Brain microvascular endothelial cell (primary cell): ENCODE measurements around the gene CEP63.
A peak's percentile ranks its signal among the peaks of the same experiment; 100 is the strongest.

Source experiments
- DNase-seq: peaks from one replicate; pipeline ENCODE4 v3.0.0-alpha.2; 2020
- H3K27ac ChIP-seq: fragments of 250-450 bp; sonication (Bioruptor Pico); 2 replicates; pipeline ENCODE4 v1.5.1; 2020; ENCODE audit warnings: mild to moderate bottlenecking, moderate library complexity
- H3K27me3 ChIP-seq: fragments of 250-450 bp; sonication (Bioruptor Pico); replicated peaks from 2 replicates; pipeline ENCODE4 v1.5.1; 2020; ENCODE audit warnings: mild to moderate bottlenecking
- H3K36me3 ChIP-seq: fragments of 250-450 bp; sonication (Bioruptor Pico); replicated peaks from 2 replicates; pipeline ENCODE4 v1.5.1; 2020; ENCODE audit warnings: mild to moderate bottlenecking
- H3K4me3 ChIP-seq: 2 replicates; pipeline ENCODE4 v1.5.1; 2011; ENCODE audit warnings: low read depth, mild to moderate bottlenecking, control low read depth, low read length, moderate library complexity
- in situ Hi-C: cut with HindIII; loops from 2 replicates; pipeline ENCODE4 v1.10.0; 2017; ENCODE audit warnings: low sequenced_read_pairs, low pct_ligation_motif_present
- TF ChIP-seq, protein P1 (sequence below): IDR thresholded peaks from 2 replicates; pipeline ENCODE4 v1.5.1; 2011; ENCODE audit warnings: low read depth, mild to moderate bottlenecking, moderate library complexity, low read length, control low read depth, inconsistent platforms; ENCODE audit errors: missing control alignments

CEP63 gene

DNA sequence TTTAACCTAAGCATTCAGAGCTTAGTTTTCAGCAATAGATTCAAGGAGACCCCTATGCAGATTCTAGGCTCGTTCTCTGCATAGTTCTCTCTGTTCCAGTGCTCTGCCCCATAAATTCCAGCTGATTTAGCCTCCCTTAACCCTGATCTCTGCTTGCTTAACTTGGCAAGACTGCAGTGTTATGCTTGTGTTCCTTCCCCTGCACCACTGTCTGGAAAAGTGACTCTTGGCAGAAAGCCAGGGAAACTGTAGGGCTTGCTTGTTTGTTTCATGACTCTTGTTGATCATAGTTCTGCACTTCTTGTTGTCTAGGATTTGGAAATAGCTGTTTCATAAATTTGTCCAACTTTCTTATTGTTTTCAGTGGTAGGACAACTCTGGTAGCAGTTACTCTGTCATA is 40.2 kb upstream of the CEP63 start:
- no peaks in the 10 kb centered on the region for H3K36me3 ChIP-seq
- DNase-seq, result peak; percentile 76
- H3K27ac ChIP-seq, result peak overlapping the region; percentile 59
- no peaks in the 10 kb centered on the region for H3K27me3 ChIP-seq
- no peak overlapping the region for H3K4me3 ChIP-seq
- in situ Hi-C loops, result no loop called here
- TF ChIP-seq, protein P1, sequence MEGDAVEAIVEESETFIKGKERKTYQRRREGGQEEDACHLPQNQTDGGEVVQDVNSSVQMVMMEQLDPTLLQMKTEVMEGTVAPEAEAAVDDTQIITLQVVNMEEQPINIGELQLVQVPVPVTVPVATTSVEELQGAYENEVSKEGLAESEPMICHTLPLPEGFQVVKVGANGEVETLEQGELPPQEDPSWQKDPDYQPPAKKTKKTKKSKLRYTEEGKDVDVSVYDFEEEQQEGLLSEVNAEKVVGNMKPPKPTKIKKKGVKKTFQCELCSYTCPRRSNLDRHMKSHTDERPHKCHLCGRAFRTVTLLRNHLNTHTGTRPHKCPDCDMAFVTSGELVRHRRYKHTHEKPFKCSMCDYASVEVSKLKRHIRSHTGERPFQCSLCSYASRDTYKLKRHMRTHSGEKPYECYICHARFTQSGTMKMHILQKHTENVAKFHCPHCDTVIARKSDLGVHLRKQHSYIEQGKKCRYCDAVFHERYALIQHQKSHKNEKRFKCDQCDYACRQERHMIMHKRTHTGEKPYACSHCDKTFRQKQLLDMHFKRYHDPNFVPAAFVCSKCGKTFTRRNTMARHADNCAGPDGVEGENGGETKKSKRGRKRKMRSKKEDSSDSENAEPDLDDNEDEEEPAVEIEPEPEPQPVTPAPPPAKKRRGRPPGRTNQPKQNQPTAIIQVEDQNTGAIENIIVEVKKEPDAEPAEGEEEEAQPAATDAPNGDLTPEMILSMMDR, result no peak

GRCh38 chr3:134446800-134447199 is 39.1 kb upstream of the CEP63 start:
- in situ Hi-C loops, result no loop called here
- no peak for DNase-seq
- Histone ChIP-seq H3K4me3 (no peak overlapping the region), H3K27me3 (no peaks in the 10 kb centered on the region), H3K27ac (peak overlapping the region; percentile 59), H3K36me3 (no peaks in the 10 kb centered on the region)
- TF ChIP-seq, protein P1, result no peak

GRCh38 chr3:134447351-134447750 is 38.5 kb upstream of the CEP63 start:
- Histone ChIP-seq H3K27ac (peak overlapping the region; percentile 11), H3K36me3 (no peaks in the 10 kb centered on the region), H3K4me3 (no peak overlapping the region), H3K27me3 (no peaks in the 10 kb centered on the region)
- TF ChIP-seq, protein P1, result no peak
- no peak for DNase-seq
- in situ Hi-C loops, result no loop called here

- Histone ChIP-seq H3K27ac (no peak overlapping the region), H3K27me3 (no peaks in the 10 kb centered on the region), H3K4me3 (no peak overlapping the region), H3K36me3 (no peaks in the 10 kb centered on the region)
- in situ Hi-C loops, result no loop called here
- TF ChIP-seq, protein P1, result no peak
- DNase-seq, result no peak
Measured at GRCh38 chr3:134448664-134449063, 37.2 kb upstream of the CEP63 start.

- peak; percentile 54 for DNase-seq
- H3K27me3 ChIP-seq, result no peaks in the 10 kb centered on the region
- H3K36me3 ChIP-seq, result no peaks in the 10 kb centered on the region
- no peak overlapping the region for H3K27ac ChIP-seq
- TF ChIP-seq, protein P1, result peak; percentile 77
- in situ Hi-C loops, result no loop called here
- H3K4me3 ChIP-seq, result no peak overlapping the region
Measured at GRCh38 chr3:134449277-134449676, 36.6 kb upstream of the CEP63 start.

DNA sequence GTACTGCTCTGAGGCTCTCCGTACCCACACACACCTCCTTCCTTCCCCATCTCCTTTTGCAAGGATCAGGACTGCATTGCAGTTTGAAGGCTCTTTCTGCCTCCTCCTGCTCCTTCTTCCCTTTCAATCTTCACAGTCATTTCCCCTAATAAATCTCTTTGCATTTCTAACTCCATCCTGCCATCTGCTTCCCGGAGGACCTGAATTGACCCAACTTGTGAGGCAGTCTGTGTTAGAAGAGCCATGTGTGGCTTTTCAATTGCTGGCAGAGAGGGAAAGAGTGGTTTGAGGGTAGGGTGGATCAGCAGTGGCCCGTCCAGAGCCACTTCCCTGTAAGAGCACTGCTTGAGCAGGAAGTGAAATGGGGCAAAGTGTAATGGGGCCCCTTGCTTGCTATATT is 35.9 kb upstream of the CEP63 start:
- no peaks in the 10 kb centered on the region for H3K36me3 ChIP-seq
- TF ChIP-seq, protein P1, result no peak
- H3K27ac ChIP-seq, result no peak overlapping the region
- in situ Hi-C loops, result no loop called here
- H3K27me3 ChIP-seq, result no peaks in the 10 kb centered on the region
- no peak for DNase-seq
- no peak overlapping the region for H3K4me3 ChIP-seq
